GM18508 (cell line): Measurements from ENCODE around the gene TIGD6.
A peak's percentile ranks its signal among the peaks of the same experiment; 100 is the strongest.

Source experiments
- ATAC-seq: cut with Tn5 transposase; IDR thresholded peaks from one replicate; pipeline ENCODE4 v1.9.1; 2021; ENCODE audit warnings: moderate number of reproducible peaks; ENCODE audit not compliant: insufficient read depth, unreplicated experiment

The TIGD6 gene

DNA sequence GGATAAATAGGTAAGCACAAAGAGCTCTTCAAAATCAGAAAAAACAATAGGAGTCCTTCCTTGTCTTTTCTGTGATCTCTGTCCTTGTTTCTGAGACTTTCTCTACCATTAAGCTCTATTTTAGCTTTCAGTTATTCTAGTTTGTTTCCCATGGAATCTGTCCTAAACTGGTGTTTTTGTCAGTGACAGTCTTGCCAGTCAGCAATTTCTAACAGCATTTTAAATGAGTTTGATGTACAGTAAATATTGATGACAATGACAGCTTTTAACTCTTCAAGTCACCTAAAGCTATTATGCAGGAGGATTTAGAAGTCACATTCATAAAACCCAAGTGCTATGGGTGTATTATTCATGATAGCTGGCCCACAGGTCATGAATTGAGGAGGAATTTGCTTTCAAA, 17.9 kb downstream of the TIGD6 start:
- ATAC-seq, result no peak

- no peak for ATAC-seq
These were observed 19.2 kb downstream of the TIGD6 start for GRCh38 chr5:149981206-149981605.

DNA sequence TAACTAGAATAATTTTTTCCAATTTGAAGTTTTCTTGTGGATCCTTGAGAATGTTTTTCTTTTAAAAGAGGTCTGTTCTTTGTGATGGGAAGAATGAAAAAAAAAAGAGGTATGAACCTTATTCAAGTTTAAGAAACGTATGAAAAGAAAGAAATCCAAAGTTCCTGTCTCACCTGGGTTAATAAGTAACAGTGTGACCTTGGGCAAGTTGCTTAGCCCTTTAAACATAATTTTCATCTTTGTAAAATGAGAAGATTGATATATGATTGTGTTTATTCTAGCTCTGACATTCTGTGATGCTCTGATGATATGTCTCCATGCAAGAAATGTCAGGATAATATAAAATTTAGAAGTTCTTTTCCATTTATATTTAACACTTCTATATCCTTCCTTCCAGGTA, 20.6 kb downstream of the TIGD6 start:
- ATAC-seq, result no peak

DNA sequence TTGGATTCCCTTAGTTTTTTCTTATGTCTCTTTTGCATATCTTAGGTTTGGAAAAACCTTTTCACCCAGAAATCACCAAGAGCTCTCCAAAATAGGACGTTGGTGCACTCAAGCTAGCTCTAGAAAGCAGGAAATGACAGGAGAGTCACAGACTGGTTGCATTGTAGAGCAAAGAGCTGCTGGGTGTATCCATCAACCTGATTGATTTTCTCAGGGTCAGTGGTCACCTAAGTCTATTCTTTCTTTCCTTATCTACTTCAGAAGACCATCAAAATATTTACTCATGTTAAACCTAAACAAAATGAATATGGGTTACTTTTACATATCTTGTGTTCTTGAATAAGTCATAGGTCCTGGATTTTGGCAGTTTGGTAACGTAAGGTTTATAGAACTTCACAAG, 25.0 kb downstream of the TIGD6 start:
- ATAC-seq, result no peak

DNA sequence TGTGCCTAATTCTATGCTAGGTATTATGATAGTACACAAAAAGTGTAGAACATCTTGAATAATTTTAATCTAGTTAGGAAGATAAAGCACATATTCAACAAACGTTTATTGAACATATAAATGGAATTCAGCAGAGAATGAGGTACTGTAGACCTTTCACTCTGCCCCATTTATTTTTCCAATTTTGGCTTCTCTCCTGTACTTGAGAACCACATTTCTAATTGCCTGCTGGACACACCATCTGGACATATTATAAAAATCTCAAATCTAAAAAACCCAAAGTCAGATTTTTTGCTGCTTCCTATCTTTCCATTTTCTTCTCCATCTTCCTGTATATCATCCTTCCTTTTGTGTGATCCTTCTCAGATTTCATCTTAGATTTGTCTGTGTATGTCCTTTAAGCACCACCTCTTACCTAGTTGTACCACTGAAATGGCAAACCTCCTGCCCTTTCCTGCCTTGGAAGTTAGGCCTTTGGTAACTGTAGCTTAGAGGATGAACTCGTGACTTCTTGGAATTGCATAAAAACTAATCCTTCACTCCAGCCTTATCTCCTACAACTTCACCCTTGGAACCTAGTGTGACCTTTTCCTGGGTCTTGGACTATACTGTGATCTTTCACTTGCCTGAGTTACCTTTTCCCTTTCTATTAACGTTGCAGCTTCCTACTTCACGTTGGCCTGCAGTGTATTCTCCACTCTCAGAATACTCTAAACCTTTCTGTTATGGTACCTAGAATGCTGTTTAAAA, 31.1 kb downstream of the TIGD6 start:
- no peak for ATAC-seq

- ATAC-seq, result no peak
These were observed 33.5 kb downstream of the TIGD6 start for GRCh38 chr5:149966946-149967345.

- no peak for ATAC-seq
These were observed 36.7 kb downstream of the TIGD6 start for GRCh38 chr5:149963729-149964128.

DNA sequence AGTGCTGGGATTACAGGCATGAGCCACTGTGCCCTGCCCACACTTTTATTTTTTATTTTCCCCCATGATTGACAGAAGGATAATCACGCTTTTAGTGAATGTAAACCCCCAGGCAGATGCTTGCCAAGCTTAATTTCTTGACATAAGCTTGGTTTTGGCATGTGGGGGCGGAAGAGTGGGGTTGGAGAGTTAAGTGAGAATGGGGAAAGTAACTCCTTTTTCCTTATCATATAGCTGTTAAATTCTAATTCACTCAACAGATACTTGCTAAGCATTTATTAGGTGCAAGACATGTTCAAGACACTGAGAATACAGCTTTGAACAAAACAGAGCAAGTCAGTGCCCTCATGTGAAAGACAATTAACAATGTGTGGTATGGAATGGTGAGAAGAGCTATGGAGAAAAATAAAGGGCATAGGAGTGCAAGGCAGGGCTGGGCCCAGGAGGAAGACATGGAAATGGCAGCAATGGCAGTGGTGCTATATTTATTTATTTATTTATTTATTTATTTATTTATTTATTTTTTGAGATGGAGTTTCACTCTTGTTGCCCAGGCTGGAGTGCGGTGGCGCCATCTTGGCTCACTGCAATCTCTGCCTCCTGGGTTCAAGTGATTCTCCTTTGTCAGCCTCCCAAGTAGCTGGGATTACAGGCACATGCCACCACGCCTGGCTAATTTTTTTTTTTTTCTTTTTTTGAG, 37.7 kb downstream of the TIGD6 start:
- ATAC-seq, result no peak

DNA sequence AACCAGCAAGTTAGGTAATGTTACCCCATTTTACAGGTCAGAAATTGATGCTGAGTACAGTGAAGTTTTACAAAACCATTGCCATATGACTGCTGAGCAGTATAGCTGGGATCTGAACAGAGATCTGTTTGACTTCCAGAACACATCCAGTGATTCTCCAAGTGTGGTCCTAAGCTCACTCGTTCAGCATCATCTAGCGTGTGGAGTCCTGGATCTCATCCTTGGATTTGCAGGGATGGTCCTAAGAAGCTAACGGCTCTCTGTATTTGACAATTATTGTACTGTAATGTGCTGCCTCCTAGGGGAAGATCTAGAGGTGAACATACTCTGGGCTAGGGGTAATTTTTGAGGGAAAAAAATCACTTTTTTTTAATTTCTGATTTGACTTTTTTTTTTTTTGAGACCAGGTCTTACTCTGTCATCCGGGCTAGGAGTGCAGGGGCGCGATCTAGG, 38.5 kb downstream of the TIGD6 start:
- ATAC-seq, result no peak

GRCh38 chr5:149961186-149961685, 39.2 kb downstream of the TIGD6 start:
- ATAC-seq, result no peak

GRCh38 chr5:149960272-149961185, 39.9 kb downstream of the TIGD6 start, which contains the start of gene SLC26A2:
Gene SLC26A2 (plus strand): TSS chr5:149960758. CDS start chr5:149977653, 16,895 bp downstream.
- ATAC-seq, result peak; percentile 98

DNA sequence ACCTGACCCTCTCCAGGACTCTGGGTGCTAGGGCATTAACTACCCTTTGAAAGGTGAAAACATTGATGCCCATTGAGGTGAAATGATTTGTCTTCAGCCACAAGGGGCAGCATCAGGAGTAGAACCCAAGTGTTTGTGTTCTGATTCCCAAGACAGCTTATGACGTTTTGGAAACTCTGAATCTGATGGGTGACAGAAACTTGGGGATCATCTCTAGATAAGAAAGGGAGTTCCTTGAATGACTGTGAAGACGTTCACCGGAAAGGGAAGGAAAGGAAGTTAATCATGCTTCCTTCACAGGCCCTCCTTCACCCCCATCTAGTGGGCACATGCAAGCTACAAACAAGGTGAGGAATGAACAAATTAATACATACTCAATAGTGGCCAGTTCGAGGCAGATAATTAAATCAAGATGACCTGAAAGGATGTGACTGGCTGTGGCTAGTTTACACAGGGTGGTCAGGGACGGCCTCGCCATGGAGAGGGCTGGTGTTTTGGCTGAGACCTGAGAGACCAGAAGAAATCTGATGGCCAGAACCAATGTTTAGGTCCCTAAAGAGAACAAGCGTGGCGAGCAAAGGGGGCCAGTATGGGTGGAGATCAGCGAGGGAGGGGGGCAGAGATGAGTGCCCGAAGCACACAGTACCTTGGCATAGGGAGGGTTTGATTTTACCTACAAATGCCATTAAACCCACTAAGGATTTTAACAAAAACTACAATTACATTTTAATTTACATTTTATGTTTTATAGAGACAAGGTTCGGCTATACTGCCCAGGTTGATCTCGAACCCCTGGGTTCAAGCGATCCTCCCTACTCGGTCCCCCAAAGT, 40.8 kb downstream of the TIGD6 start:
- ATAC-seq, result no peak

- ATAC-seq, result no peak
These were observed 42.6 kb downstream of the TIGD6 start for GRCh38 chr5:149957855-149958254.

DNA sequence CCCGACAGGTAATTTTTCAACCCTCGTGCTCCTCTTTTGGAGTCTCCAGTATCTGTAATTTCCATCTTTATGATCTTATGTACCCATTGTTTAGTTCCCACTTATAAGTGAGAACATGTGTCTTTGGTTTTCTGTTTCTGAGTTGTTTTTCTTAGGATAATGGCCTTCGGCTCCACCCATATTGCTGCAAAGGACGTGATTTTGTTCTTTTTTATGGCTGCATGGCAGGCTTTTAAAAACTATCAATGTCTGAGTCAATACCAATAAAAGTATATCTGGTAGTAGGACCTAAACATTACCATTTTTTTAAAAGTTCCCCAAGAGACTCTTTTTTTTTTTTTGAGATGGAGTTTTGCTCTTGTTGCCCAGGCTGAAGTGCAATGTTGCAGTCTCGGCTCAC, 43.8 kb downstream of the TIGD6 start:
- ATAC-seq, result no peak

DNA sequence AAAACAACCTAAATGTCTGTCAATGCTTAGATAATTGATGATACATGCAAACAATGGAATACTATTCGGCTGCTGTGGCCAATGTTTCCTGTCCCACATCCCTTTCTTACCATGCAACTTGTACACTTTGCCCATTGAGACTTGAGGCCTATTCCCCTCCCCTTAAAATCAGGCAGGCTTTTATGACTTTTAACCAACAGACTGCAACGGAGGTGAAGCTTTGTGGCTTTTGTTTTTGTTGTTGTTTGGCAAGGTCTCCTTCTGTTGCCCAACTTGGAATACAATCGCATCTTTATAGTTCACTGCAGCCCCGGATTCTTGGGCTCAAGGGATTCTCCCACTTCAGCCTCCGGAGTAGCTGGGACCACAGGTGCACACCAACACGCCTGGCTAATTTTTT, 45.7 kb downstream of the TIGD6 start:
- ATAC-seq, result no peak

GRCh38 chr5:149953436-149954121, 46.9 kb downstream of the TIGD6 start:
- no peak for ATAC-seq

DNA sequence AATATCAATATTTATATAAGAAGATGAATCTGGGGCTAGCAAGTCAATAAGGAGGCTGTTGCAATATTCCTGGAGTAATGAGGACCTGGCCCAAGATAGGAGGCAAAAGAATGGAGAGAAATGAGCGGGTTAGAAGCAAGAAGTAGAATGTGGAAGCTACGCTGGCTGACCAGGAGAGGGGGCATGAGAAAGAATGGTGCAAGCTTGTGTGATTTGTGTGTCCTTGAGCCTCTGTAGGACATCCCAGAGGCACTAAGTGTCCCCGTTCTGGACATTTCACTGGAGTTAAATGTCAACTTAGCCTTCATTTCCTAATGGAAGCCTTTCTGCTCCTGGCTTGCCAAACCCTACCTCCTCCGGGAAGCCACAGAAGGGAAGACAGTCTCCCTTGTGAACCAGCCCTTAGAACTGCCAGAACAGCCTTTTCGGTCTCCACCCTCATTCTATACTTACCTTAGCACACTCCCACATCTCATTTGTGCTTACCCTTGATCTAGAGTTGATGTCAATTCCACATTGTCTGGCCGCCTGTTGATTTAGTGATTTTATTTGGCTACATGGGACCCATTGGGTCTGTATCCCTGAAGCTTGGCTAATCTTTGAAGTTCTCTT, 49.2 kb downstream of the TIGD6 start:
- ATAC-seq, result no peak

- no peak for ATAC-seq
These were observed 51.5 kb downstream of the TIGD6 start for GRCh38 chr5:149948993-149949392.

GRCh38 chr5:149946118-149946517, 54.3 kb downstream of the TIGD6 start:
- ATAC-seq, result no peak
